ENCODE results near the gene ZBTB42. TPM values are rescaled to one million over a fixed set of nuclear protein-coding genes. Genes with fewer than 3 reads are reported as not detected.

Gene ZBTB42
- total and polyA plus RNA-seq, 4 donors, result 1.5 to 9.4 (median 4.9) TPM

DNA sequence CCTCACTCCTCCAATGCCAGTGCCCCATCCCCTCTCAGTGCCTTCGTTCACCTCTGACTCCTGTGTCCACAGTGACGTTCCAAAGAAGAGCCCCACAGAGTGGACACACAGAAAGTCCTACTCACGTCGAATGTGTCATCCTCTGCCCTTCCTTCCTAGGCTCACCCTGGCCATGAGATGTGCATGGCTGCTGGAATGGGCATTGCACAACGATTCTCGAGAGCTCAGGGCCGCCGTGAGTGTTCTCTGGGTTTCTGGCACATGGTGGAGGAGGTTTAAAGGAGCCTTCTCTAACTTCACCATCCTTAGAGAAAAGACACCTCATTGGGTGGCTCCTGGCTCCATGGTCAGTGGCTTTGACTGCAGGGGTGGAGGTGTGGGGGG lies 51.4 kb downstream of the ZBTB42 start:
- no peak overlapping the region for H3K4me3 ChIP-seq (ENCODE audit: low read depth in 1 of 3, low read length in 3 of 3)
- no peak for TF ChIP-seq FOXA2 (IDR thresholded peaks at IDR 0.05)
- TF ChIP-seq, protein P1, sequence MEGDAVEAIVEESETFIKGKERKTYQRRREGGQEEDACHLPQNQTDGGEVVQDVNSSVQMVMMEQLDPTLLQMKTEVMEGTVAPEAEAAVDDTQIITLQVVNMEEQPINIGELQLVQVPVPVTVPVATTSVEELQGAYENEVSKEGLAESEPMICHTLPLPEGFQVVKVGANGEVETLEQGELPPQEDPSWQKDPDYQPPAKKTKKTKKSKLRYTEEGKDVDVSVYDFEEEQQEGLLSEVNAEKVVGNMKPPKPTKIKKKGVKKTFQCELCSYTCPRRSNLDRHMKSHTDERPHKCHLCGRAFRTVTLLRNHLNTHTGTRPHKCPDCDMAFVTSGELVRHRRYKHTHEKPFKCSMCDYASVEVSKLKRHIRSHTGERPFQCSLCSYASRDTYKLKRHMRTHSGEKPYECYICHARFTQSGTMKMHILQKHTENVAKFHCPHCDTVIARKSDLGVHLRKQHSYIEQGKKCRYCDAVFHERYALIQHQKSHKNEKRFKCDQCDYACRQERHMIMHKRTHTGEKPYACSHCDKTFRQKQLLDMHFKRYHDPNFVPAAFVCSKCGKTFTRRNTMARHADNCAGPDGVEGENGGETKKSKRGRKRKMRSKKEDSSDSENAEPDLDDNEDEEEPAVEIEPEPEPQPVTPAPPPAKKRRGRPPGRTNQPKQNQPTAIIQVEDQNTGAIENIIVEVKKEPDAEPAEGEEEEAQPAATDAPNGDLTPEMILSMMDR (IDR thresholded peaks at IDR 0.05; ENCODE audit: low read depth, low read length, missing input control), result no peak
- TF ChIP-seq GABPA (IDR thresholded peaks at IDR 0.05 in 1 of 2, conservative IDR thresholded peaks at IDR 0.05 in 1 of 2), result no peak
- no peaks in the 10 kb centered on the region for H3K4me1 ChIP-seq (ENCODE audit: control insufficient read depth in 4 of 4, insufficient read depth in 4 of 4, low read length in 3 of 4)
- no peaks in the 10 kb centered on the region for H3K27me3 ChIP-seq (ENCODE audit: control insufficient read depth in 4 of 4, insufficient read depth in 4 of 4, low read length in 3 of 4)
- WGBS, result 52% methylated on average over 8 of the region's 8 CpGs
- H3K36me3 ChIP-seq (ENCODE audit: control insufficient read depth in 4 of 4, insufficient read depth in 3 of 4, low read depth in 1 of 4, low read length in 3 of 4), result no peaks in the 10 kb centered on the region
- H3K9ac ChIP-seq (ENCODE audit: low read depth in 1 of 2, low read length in 2 of 2), result no peak overlapping the region
- no peak overlapping the region for H3K27ac ChIP-seq (ENCODE audit: low read depth in 1 of 2, low read length in 2 of 2)
- H3K9me3 ChIP-seq (ENCODE audit: control insufficient read depth in 4 of 4, low read length in 3 of 4), result no peaks in the 10 kb centered on the region
- DNase-seq (ENCODE audit: low spot score), result no peak

Other genes starting within 250 kb of the ZBTB42 start
- 1 to 10 TPM in 1 of 2 donors, under 1 TPM in 1; 0.09 to 2.8 TPM for gene C14orf180, start 221.3 kb upstream of the ZBTB42 start, total RNA-seq
- gene C14orf180, start 221.3 kb upstream of the ZBTB42 start, polyA plus RNA-seq, result 1 to 10 TPM; 3.0 to 4.0 TPM
- gene TMEM179, start 196.3 kb upstream of the ZBTB42 start, total RNA-seq, result under 1 TPM in 1 of 2 donors, not detected in 1; 0.37 TPM
- under 1 TPM in 1 of 2 donors, not detected in 1; 0.12 TPM for gene TMEM179, start 196.3 kb upstream of the ZBTB42 start, polyA plus RNA-seq
- 10 to 100 TPM; 13.1 to 35.8 TPM for gene INF2, start 111.5 kb upstream of the ZBTB42 start, total RNA-seq
- gene INF2, start 111.5 kb upstream of the ZBTB42 start, polyA plus RNA-seq, result 10 to 100 TPM; 15.1 to 51.6 TPM
- 10 to 100 TPM in 1 of 2 donors, 1 to 10 TPM in 1; 1.8 to 13.3 TPM for gene ADSS1, start 76.9 kb upstream of the ZBTB42 start, total RNA-seq
- 10 to 100 TPM; 11.0 to 18.8 TPM for gene ADSS1, start 76.9 kb upstream of the ZBTB42 start, polyA plus RNA-seq
- 10 to 100 TPM; 67.4 to 90.4 TPM for gene SIVA1, start 48.0 kb upstream of the ZBTB42 start, total RNA-seq
- 100 to 1,000 TPM; 109 to 115 TPM for gene SIVA1, start 48.0 kb upstream of the ZBTB42 start, polyA plus RNA-seq
- gene AKT1, start 5.4 kb upstream of the ZBTB42 start, total RNA-seq, result 100 to 1,000 TPM in 1 of 2 donors, 10 to 100 TPM in 1; 39.2 to 192 TPM
- gene AKT1, start 5.4 kb upstream of the ZBTB42 start, polyA plus RNA-seq, result 10 to 100 TPM; 30.6 to 78.2 TPM
- gene CEP170B, start 64.2 kb downstream of the ZBTB42 start, total RNA-seq, result 10 to 100 TPM in 1 of 2 donors, 1 to 10 TPM in 1; 3.4 to 10.9 TPM
- 10 to 100 TPM in 1 of 2 donors, 1 to 10 TPM in 1; 1.5 to 10.1 TPM for gene CEP170B, start 64.2 kb downstream of the ZBTB42 start, polyA plus RNA-seq
- gene PLD4, start 123.8 kb downstream of the ZBTB42 start, total RNA-seq, result 10 to 100 TPM in 1 of 2 donors, under 1 TPM in 1; under 0.01 to 14.5 TPM
- gene PLD4, start 123.8 kb downstream of the ZBTB42 start, polyA plus RNA-seq, result under 1 TPM; 0.31 to 0.39 TPM
- 1 to 10 TPM in 1 of 2 donors, under 1 TPM in 1; 0.05 to 2.6 TPM for gene AHNAK2, start 177.3 kb downstream of the ZBTB42 start, total RNA-seq
- gene AHNAK2, start 177.3 kb downstream of the ZBTB42 start, polyA plus RNA-seq, result 1 to 10 TPM in 1 of 2 donors, under 1 TPM in 1; 0.40 to 1.9 TPM
- gene CLBA1, start 184.7 kb downstream of the ZBTB42 start, total RNA-seq, result 1 to 10 TPM in 1 of 2 donors, under 1 TPM in 1; 0.98 to 3.5 TPM
- 1 to 10 TPM; 1.0 to 3.9 TPM for gene CLBA1, start 184.7 kb downstream of the ZBTB42 start, polyA plus RNA-seq
- gene CDCA4, start 220.0 kb downstream of the ZBTB42 start, total RNA-seq, result 10 to 100 TPM in 1 of 2 donors, 1 to 10 TPM in 1; 2.9 to 34.5 TPM
- 1 to 10 TPM; 1.2 to 2.5 TPM for gene CDCA4, start 220.0 kb downstream of the ZBTB42 start, polyA plus RNA-seq

All from liver (tissue), 9 donors.